Measurements from ENCODE around the gene TNFRSF19. TPM values are rescaled to one million over a fixed set of nuclear protein-coding genes. Genes with fewer than 3 reads are reported as not detected.

The TNFRSF19 gene
- total RNA-seq, 3 donors from 2014 or later: 5.3 to 9.1 (median 7.9) TPM

- no peaks in the 10 kb centered on the region for H3K36me3 ChIP-seq
- H3K27ac ChIP-seq: no peak overlapping the region
- H3K27me3 ChIP-seq: no peaks in the 10 kb centered on the region
- no peak for DNase-seq (ENCODE audit: low spot score in 2 of 2)
- H3K4me1 ChIP-seq: no peaks in the 10 kb centered on the region
- H3K9me3 ChIP-seq: no peaks in the 10 kb centered on the region
- no peak overlapping the region for H3K4me3 ChIP-seq
- intact Hi-C loops (cut with DNase I; ENCODE audit: low total_unique reads): no loop called here
- TF ChIP-seq, protein P1, sequence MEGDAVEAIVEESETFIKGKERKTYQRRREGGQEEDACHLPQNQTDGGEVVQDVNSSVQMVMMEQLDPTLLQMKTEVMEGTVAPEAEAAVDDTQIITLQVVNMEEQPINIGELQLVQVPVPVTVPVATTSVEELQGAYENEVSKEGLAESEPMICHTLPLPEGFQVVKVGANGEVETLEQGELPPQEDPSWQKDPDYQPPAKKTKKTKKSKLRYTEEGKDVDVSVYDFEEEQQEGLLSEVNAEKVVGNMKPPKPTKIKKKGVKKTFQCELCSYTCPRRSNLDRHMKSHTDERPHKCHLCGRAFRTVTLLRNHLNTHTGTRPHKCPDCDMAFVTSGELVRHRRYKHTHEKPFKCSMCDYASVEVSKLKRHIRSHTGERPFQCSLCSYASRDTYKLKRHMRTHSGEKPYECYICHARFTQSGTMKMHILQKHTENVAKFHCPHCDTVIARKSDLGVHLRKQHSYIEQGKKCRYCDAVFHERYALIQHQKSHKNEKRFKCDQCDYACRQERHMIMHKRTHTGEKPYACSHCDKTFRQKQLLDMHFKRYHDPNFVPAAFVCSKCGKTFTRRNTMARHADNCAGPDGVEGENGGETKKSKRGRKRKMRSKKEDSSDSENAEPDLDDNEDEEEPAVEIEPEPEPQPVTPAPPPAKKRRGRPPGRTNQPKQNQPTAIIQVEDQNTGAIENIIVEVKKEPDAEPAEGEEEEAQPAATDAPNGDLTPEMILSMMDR (IDR thresholded peaks at IDR 0.05): no peak
- TF ChIP-seq POLR2AphosphoS5 (IDR thresholded peaks at IDR 0.05) (no peak), POLR2A (IDR thresholded peaks at IDR 0.05) (no peak)
Measured at GRCh38 chr13:23629566-23630272, 59.5 kb downstream of the TNFRSF19 start.

GRCh38 chr13:23630349-23631093 is 60.3 kb downstream of the TNFRSF19 start:
- Histone ChIP-seq H3K36me3 (no peaks in the 10 kb centered on the region), H3K27ac (no peak overlapping the region), H3K4me1 (no peaks in the 10 kb centered on the region), H3K27me3 (no peaks in the 10 kb centered on the region), H3K4me3 (no peak overlapping the region), H3K9me3 (no peaks in the 10 kb centered on the region)
- TF ChIP-seq POLR2AphosphoS5 (IDR thresholded peaks at IDR 0.05) (no peak), POLR2A (IDR thresholded peaks at IDR 0.05) (no peak)
- TF ChIP-seq, protein P1 (IDR thresholded peaks at IDR 0.05): no peak
- intact Hi-C loops (cut with DNase I; ENCODE audit: low total_unique reads): no loop called here
- DNase-seq (ENCODE audit: low spot score in 2 of 2): no peak

- no peak for TF ChIP-seq POLR2A (IDR thresholded peaks at IDR 0.05)
- TF ChIP-seq POLR2AphosphoS5 (IDR thresholded peaks at IDR 0.05): no peak
- TF ChIP-seq, protein P1 (IDR thresholded peaks at IDR 0.05): no peak
- intact Hi-C loops (cut with DNase I; ENCODE audit: low total_unique reads): no loop called here
- Histone ChIP-seq H3K27me3 (no peaks in the 10 kb centered on the region), H3K4me3 (no peak overlapping the region), H3K36me3 (no peaks in the 10 kb centered on the region), H3K4me1 (no peaks in the 10 kb centered on the region), H3K27ac (no peak overlapping the region), H3K9me3 (no peaks in the 10 kb centered on the region)
- DNase-seq (ENCODE audit: low spot score in 2 of 2): no peak
Measured at GRCh38 chr13:23631311-23632047, 61.3 kb downstream of the TNFRSF19 start.

GRCh38 chr13:23632048-23632582 is 61.9 kb downstream of the TNFRSF19 start:
- intact Hi-C loops (cut with DNase I; ENCODE audit: low total_unique reads): no loop called here
- Histone ChIP-seq H3K9me3 (no peaks in the 10 kb centered on the region), H3K27ac (no peak overlapping the region), H3K36me3 (no peaks in the 10 kb centered on the region), H3K27me3 (no peaks in the 10 kb centered on the region), H3K4me3 (no peak overlapping the region), H3K4me1 (no peaks in the 10 kb centered on the region)
- no peak for DNase-seq (ENCODE audit: low spot score in 2 of 2)
- no peak for TF ChIP-seq POLR2A (IDR thresholded peaks at IDR 0.05)
- TF ChIP-seq POLR2AphosphoS5 (IDR thresholded peaks at IDR 0.05): no peak
- TF ChIP-seq, protein P1 (IDR thresholded peaks at IDR 0.05): no peak
